ENCODE measurements around the gene SKI.
"Not testable (repeated sequence)": the region's sequence is repeated elsewhere in the genome, so short reads cannot be mapped to it uniquely, and the experiment has no call there.

SKI gene

GRCh38 chr1:2292725-2293450 is 64.8 kb downstream of the SKI start:
- no peak for DNase-seq (ENCODE audit: low read depth)

- DNase-seq (ENCODE audit: low read depth) = no peak
Measured at GRCh38 chr1:2294033-2294724, 66.1 kb downstream of the SKI start.

- DNase-seq (ENCODE audit: low read depth) = no peak
Measured at GRCh38 chr1:2294725-2295078, 66.6 kb downstream of the SKI start.

- DNase-seq (ENCODE audit: low read depth) = no peak
Measured at GRCh38 chr1:2295526-2295925, 67.4 kb downstream of the SKI start.

- not testable (repeated sequence) for DNase-seq (ENCODE audit: low read depth)
Measured at GRCh38 chr1:2296211-2296610, 68.1 kb downstream of the SKI start.

GRCh38 chr1:2296614-2297013 is 68.5 kb downstream of the SKI start:
- DNase-seq (ENCODE audit: low read depth) = no peak

- no peak for DNase-seq (ENCODE audit: low read depth)
Measured at GRCh38 chr1:2297246-2298011, 69.3 kb downstream of the SKI start.

- DNase-seq (ENCODE audit: low read depth) = no peak
Measured at GRCh38 chr1:2298685-2299084, 70.6 kb downstream of the SKI start.

GRCh38 chr1:2299131-2299627 is 71.1 kb downstream of the SKI start:
- DNase-seq (ENCODE audit: low read depth) = no peak

GRCh38 chr1:2300004-2300771 is 72.1 kb downstream of the SKI start:
- DNase-seq (ENCODE audit: low read depth) = no peak

- DNase-seq (ENCODE audit: low read depth) = no peak
Measured at GRCh38 chr1:2300851-2301606, 72.9 kb downstream of the SKI start.

- no peak for DNase-seq (ENCODE audit: low read depth)
Measured at GRCh38 chr1:2301607-2302291, 73.6 kb downstream of the SKI start.

GRCh38 chr1:2302292-2302925 is 74.3 kb downstream of the SKI start:
- DNase-seq (ENCODE audit: low read depth) = no peak

GRCh38 chr1:2303016-2303775 is 75.1 kb downstream of the SKI start:
- DNase-seq (ENCODE audit: low read depth) = no peak

GRCh38 chr1:2303781-2304180 is 75.7 kb downstream of the SKI start:
- no peak for DNase-seq (ENCODE audit: low read depth)

- DNase-seq (ENCODE audit: low read depth) = no peak
Measured at GRCh38 chr1:2304282-2304681, 76.2 kb downstream of the SKI start.

- no peak for DNase-seq (ENCODE audit: low read depth)
Measured at GRCh38 chr1:2304921-2305681, 77.0 kb downstream of the SKI start.

GRCh38 chr1:2306151-2306978 is 78.2 kb downstream of the SKI start:
- no peak for DNase-seq (ENCODE audit: low read depth)
